Daoy (cell line): ENCODE results near the gene NFX1. TPM values are rescaled to one million over a fixed set of nuclear protein-coding genes. Genes with fewer than 3 reads are reported as not detected.
"Not testable (repeated sequence)": the region's sequence is repeated elsewhere in the genome, so short reads cannot be mapped to it uniquely, and the experiment has no call there.

Experiments used
- DNase-seq: peaks from one replicate; pipeline ENCODE4 v3.0.0-alpha.2; 2015; ENCODE audit warnings: low read depth
- total RNA-seq: library from RNA; depleted of rRNA; stranded (reverse); fragments of >200 nt; shearing (Covaris generic); gene quantifications from 2 replicates; pipeline ENCODE4 v1.2.3, GENCODE V29; 2014

NFX1 gene
- total RNA-seq, 1 experiment from 2014 or later: 29.1 TPM

GRCh38 chr9:33355933-33356332, 65.6 kb downstream of the NFX1 start:
- DNase-seq: no peak

- not testable (repeated sequence) for DNase-seq
Measured at GRCh38 chr9:33358641-33359040, 68.3 kb downstream of the NFX1 start.

GRCh38 chr9:33364127-33364526, 73.8 kb downstream of the NFX1 start:
- no peak for DNase-seq

GRCh38 chr9:33364814-33365213, 74.5 kb downstream of the NFX1 start:
- not testable (repeated sequence) for DNase-seq

- no peak for DNase-seq
Measured at GRCh38 chr9:33366979-33367480, 76.7 kb downstream of the NFX1 start.

DNA sequence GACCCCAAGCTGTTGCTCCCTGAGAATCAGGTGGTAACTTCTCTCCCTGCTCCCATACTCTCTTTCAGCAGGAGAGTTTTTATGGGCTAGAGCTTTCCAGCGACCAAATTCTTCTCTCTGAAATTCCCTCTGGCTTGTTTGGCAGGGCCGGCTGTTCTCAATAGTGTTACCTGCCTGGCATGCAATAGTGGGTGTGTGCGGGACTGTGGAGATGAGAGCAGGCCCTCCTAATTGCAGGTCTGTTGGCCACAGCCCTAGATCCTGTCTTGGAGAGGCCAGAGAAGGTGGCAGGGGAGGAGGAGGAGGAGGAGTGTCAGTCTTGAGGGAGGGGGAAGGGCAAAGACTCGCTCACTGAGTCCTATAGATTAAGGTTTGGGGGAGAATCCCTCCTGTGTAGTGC, 82.6 kb downstream of the NFX1 start:
- no peak for DNase-seq

DNA sequence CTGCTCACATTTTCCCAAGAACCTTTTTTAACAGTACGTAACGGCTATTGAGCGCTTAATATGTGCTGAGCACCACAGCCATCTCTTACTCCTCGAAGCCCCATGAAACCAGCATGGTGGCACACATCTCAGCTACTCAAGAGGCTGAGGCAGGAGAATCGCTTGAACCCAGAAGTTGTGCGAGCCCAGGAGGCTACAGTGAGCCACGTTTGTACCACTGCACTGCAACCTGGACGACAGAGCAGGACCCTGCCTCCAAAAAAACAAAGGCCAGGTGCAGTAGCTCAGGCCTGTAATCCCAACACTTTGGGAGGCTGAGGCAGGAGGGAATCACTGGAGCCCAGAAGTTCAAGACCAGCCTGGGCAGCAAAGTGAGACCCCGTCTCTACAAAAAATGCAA, 83.9 kb downstream of the NFX1 start:
- DNase-seq: no peak

GRCh38 chr9:33374634-33375237, 84.4 kb downstream of the NFX1 start:
- DNase-seq: peak; percentile 72

GRCh38 chr9:33375238-33375840, 85.0 kb downstream of the NFX1 start:
- DNase-seq: no peak

GRCh38 chr9:33375841-33376321, 85.6 kb downstream of the NFX1 start:
- DNase-seq: no peak

DNA sequence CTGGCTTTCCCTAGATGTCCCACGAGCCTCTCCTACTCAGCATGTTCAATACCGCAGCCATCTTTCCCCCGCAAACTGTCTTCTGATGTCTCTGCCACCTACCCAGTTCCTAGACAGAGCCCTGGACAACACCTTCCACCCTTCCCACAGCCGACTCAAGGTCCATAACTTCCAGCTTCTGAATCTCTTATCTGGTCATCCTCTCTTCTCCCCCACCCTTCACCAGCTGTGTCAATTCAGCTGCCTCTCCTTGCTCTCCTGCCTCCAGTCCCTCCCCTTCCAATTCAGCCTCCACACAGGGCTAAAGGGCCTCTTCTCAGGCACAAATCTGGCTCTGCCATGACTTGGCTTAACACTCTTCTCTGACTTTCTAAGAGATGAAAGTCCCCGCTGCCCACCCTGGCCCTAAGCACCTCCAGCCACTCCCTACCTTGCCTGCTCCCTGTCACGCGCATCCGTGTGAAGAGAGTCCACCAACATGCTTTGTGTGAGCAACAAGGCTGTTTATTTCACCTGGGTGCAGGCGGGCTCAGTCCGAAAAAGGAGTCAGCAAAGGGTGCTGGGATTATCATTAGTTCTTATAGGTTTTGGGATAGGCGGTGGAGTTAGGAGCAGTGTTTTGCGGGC, 86.9 kb downstream of the NFX1 start:
- DNase-seq: no peak

DNA sequence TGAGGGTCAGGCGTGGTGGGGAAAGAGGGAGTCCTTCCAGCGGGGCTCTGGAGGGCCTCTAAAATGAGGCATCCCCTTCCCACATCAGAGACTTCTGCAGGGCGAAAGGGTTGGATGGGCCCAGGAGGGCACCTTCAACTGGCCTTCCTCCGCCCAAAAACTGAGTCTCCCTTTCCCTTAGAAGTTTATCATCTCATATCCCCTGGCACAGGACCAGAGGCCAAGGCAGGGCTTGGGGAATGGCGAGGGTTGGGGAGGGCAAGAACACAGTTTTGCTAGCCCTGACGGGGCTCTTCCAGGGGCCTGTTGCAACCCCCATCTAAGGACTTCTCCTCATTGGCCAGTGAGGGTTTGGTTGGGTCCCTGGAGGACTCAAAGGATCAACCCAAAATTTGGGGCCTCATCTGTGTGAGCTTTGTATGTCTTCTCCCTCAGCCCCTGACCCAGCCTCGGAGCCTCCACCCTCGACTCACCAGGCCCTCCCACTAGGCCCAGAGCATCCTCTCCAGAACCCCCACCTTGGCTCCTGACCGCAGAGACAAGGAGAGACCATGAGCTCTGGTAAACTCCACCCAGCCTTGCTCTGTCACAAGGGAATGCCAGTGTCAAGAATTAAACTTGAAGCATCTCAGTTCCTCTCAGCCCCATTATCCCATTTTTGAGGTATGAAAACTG, 87.9 kb downstream of the NFX1 start:
- no peak for DNase-seq

DNA sequence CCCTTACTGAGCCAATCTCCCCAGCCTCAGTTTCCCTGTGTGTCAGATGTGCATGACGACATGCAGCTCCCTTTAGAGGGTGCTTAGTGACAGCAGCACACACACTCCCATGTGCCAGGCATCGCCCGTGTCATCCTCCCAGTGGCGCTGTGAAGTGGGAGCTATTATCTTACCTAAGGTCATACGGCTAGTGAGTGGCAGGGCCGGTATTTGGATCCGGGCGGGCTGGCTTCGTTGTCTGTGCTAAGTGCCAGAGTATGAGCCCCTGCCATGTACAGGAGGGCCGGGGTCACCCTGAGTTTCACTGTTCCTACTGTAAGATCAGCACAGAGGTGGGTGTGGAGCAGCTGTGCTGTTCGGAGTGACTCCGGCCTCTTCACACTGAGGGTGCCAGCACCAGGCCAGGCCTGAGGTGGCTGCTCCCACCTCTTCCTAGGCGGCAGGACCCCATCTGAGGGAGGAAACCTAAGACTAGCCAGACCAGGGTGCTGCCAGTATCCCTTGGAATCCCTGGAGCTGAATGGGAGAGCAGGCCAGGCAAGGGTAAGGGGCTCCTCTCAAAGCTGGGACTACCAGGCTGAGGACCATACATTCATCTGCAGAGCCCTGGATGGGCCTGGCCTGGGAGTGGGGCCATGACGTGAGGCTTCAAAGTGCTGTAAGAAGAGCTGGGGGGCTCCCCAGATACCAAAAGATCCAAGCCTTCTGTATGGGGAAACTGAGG, 89.5 kb downstream of the NFX1 start:
- no peak for DNase-seq

DNA sequence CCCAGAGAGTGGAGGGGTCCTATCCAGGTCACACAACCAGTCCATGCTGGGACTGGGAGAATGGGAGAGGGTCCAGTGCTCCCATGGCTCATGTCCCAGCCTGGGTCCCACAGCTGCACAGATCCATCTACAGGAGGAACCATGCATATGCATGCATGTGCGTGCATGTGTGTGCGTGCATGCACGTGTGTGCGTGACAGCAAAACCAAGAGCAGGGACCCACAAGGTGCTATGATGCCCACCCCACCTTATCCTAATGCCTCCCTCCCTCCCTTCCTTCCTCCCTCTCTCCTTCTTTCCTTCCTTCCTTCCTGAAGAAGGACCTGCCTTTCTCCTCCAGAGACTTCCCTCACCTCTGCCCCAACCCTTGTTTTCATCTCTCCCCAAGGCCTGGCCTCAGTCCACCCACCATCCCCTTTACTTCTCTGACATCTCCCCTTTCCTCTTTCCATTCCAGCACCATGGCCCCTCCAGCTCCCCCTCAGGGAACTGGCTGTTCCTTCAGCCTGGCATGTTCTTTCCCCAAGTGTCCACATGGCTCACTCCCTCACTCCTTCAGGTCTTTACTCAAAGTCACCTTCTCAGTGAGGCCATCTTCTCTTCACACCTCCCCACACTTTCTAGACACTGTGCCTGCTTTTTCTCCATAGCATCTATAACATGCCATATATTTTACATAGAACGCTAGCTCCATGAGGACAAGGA, 90.2 kb downstream of the NFX1 start:
- DNase-seq: no peak

- DNase-seq: peak; percentile 37
Measured at GRCh38 chr9:33381231-33381791, 91.0 kb downstream of the NFX1 start.

DNA sequence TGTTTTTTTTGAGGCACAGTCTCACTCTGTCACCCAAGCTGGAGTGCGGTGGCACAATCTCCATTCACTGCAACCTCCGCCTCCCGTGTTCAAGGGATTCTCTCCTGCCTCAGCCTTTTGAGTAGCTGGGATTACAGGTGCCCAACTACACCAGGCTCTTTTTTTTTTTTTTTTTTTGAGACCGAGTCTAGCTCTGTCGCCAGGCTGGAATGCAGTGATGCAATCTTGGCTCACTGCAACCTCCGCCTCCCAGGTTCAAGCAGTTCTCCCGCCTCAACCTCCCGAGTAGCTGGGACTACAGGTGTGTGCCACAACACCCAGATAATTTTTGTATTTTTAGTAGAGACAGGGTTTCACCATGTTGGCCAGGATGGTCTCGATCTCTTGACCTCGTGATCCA, 92.1 kb downstream of the NFX1 start:
- not testable (repeated sequence) for DNase-seq

GRCh38 chr9:33383396-33383795, 93.1 kb downstream of the NFX1 start:
- not testable (repeated sequence) for DNase-seq

GRCh38 chr9:33385536-33385935, 95.2 kb downstream of the NFX1 start:
- DNase-seq: not testable (repeated sequence)

DNA sequence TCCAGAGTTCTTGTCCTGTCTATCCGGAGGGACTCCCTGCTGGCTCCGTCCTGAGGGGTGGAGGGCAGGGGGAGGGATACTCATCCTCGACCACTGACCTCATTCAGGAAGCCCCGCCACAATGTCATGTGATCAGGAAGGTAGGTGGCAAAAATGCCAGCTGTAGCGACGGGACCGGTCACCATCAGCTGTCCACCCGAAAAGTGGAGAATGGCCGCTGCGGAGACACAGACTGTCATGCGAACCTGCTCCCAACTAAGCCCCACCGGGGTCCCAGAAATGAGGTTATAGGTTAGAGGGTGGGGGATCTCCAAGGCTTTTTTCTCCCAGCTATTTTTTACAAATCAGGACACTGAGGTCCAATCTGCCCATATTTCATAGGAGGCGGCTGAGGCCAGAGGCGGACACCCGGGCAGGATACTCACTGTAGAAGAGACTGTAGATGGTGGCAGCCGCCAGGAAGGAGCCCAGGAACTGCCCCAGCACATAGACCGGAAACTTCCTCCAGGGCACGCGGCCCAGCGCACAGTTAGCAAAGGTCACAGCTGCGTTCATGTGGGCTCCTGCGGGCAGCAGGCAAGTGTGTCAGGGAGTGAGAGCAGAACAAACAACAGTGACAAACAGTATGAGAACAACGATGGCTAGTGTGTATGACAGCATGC, 95.8 kb downstream of the NFX1 start:
- DNase-seq: not testable (repeated sequence)

DNA sequence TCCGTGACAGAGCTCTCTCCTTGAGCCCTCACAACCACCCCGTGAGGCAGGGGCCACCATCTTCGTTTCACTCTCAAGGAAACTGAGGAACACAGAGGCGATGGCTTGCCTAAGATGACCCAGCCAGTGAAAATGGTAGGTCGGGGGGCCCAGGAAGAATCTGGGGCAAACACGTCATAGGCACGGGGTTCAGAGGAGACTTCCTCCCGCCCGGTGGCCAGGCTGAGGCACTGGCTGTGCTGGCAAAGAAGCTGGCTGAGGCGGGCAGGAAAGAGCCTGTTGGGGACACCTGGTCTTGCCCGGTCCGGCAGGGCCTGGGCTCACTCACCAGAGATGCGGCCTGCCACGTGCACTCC, 96.3 kb downstream of the NFX1 start:
- DNase-seq: not testable (repeated sequence)
